ENCODE measurements around the gene UBR4.
"Not testable (repeated sequence)": the region's sequence is repeated elsewhere in the genome, so short reads cannot be mapped to it uniquely, and the experiment has no call there.

The UBR4 gene

DNA sequence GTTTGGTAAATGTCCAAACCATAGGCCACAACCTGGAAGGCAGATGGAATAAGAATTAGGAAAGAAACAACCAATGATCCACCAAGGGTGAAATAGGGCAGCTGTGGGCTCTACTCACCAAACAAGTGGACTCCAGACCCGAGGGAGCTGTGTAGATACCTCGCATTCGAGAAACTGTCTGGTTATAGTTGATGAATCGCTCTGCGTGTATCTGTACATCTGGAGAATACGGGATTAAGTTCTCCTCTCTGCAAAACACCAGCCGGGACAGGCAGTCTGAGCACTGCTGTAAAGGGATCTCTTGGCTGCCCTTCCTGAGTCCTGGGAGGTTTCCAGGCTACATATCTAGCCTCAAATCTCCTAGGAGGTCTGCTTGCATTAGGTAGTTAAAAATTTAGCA is 9.4 kb upstream of the UBR4 start:
- no peak for DNase-seq

DNA sequence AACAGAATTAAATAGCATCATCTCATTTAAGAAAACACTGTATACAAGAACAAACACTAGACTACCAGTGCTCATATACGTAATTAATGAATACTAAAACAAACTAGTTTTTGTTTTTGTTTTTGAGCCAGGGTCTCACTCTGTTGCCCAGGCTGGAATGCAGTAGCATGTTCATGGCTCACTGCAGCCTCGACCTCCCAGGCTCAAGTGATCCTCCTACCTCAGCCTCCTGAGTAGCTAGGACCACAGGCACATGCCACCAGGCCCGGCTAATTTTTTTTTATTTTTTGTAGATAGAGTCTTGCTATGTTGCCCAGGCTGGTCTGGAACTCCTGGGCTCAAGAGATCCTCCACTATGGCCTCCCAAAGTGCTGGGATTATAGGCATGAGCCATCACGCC is 6.5 kb upstream of the UBR4 start:
- not testable (repeated sequence) for DNase-seq

DNA sequence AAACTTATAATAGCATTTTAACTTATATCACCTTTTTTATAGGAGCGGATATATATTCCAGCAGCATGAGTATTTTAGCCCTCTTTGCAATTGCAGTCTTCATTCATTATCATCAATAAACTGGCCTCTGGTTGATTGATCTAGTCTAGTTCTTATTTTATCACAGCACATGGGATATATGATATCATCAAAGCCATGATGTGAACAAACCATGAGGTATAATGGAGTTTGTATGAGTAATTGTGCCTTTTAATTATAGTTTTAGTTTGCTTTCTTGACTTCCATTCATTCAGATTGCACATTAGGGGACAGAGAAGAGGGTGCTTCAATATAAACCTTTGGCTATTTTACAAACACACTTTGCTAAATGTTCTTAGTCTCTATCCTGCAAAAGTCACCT is 3.5 kb upstream of the UBR4 start:
- DNase-seq, result no peak

DNA sequence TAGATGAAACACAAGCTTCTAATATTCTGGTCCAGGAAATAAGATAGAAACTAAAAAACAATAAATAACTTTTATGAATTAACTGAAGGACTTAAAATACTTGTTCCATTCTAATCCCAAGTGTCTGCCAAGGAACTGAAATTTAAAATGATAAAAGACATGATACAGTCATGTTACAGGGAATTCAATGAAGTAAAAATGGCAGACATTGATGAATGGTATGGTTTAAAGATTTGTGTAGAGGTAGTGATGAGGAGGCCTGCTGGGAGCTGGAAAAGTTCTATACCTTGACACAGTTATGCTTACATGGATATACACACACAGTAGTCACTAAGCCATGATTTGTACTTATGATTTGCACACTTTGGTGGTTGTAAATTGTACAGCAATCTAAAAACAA is 2.1 kb upstream of the UBR4 start:
- no peak for DNase-seq

DNA sequence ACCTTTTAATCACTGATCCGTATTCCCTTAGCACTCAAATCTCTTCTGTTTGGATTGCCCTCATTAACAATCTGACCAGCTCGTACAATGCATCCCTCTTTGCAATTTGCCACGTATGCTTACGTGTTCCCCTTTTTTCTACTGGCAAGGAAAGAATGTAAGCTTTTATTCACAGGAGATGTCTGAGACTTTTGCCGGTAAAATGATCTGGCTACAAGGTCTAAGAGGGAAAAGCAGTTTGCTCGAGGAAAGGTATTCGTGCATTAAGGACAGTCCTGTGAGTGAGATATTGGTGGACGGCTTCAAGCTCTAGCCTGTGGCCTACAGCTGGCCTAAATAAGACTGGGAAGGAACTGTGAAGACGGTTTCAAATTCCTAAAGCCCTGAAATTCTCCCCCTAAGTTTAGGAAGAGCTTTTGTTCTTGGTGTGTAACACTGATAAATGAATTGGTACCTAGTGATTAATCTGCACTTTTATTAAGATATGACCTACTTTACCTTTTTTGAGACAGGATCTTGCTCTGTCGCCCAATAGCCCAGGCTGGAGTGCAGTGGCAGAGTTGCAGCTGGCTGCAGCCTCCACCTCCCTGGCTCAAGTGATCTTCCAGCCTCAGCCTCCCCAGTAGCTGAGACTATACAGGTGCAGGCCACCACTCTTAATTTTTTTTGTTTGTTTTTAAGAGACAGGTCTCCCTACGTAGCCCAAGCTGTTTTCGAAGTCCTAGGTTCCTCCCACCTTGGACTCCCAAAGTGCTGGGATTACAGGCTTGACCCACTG is 895 bp upstream of the UBR4 start:
- DNase-seq, result no peak

DNA sequence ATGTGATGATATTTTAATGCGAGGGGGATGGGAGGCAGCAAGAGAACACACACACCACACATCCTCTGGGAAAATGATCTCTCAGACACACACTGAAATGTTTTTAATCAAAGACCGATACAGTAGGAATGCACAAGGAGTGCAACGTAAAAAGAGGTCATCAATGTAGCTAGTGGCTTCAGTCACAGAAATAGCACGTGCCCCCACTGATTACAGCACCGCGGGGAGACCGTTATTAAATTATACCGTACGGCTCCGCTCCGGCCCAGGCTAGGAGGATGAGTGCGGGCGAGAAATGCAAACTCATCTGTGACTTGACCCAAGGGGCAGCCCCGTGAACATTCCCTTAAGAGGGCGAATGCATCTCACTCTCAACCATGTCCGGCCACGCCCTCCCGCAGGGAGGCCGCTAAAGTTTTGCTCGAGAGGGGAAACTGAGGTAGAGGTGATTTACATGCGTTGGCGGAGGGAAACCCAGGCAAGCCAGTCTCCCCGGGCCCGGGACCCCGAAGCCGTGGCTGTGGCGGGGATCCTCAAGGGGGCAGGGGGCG is 552 bp downstream of the UBR4 start:
- no peak for DNase-seq

DNA sequence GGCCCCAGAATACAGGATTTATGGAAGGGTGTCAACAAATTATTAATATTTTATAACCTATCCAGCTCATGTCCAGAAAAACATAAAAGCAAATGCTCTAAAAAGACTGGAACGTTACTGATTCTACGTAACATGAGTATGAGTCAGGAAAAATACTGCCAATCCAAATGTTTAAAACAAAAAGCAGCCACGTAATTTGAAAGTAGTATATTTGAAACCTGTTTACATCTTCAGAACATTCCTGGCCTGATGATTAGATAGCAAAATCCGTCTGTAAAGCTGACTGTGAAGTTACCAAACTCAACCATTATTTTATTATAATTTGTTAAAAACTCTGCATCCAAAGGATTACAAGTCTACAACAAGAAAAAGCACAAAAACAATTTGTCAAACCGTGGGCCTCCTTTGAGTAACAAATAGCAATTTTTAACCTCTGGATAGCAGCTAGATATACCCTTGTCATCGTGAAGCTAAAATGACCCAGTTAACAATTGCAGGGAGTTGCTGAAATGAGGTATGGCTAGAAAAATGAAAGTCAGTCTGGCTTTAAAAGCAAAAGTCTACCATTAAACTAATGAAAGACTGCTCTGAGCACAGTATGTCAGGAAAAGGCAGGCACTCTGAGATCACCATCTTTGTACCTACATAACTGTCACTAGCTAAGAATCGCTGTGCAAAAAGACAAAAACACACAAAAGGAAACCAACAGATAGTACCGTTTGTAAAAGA is 1.2 kb downstream of the UBR4 start:
- no peak for DNase-seq

DNA sequence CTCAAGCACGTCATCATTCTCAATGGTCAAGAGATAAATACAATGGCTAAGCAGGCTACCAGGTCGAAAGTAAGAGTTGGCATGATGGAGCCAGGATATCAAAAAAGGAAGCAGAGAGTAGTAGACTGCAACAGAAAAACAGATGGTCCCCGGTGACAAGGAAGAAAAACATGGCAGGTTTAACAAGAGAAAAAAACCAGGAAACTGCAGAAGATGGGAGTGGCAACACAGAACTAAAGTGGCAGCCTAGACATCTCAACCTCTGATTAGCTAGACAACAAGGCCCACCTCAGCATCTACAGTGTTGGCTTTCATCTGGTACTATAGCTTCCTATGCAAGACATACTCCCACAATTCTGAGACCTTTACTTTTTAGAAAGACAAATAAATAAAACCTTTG is 3.1 kb downstream of the UBR4 start:
- DNase-seq, result no peak

DNA sequence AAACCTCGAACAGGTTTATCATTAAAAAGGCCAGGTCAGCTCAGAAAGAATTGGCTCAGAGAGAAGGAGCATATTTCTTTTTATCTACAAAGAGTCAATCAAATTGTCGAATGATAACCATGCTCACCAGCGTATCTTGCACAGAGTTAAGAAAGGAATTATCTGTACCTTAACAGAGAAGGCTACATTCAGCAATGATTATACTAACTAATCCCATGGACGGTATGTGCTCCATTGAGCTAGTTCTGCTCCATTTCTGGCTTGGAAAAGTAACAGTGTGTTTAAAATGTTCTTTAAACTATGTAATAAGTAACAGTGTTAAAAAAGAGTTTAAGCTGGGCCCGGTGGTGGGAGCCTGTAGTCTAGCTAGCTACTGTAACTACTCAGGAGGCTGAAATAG is 4.2 kb downstream of the UBR4 start:
- DNase-seq, result no peak

DNA sequence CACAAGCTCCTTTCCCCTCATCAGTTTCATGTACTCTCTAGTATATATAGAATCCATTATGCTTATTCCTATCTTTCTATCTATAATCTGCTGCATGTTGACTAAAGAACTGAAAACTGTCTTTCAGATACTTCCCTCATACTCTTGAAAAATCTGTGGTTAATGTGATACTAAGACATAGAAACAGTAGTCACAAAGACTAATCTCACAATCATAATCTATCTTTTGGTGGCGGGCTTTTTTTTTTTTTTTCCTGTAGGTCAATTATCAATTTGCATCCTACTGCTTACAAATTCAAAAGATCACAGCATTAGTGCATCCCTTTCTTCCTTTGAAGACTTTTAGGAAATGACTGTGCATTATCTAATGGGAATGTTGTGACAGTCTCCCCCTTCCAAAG is 4.7 kb downstream of the UBR4 start:
- no peak for DNase-seq

DNA sequence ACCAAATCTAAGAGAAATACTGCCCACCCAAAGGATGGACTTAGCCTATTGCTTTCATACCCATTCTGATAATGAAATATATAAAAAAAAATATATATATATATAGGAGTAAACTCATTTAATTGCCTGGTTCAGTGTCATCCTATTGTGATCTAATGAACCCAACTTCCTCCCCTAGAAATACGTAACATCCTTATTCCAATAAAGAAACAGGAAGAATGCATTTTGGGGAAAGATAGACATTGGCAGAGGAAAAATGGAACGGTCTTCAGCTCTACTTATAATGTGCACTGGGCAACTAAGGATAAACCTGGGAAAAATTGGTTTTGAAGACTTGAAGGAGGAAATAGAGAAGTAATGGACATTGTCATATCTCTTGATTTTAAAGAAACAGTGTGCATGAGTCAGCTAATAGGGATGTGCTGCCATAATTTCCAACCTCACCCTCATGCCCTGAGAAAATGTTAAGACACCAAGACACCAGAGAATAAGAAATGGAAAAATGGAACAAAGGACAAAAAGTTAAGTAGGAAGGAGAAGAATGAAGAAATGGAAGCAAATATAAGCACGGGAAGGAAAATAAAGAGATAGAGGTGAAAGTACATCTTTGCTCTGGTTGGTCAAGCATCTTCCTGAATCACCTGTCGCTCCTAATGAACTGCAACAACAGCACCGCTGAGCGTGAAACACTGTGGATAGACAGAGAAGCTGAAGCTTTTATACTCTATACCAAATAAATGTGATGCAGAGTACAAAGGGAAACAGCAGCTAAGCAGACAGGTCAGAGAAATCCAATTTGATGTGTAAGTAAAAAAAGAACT is 5.4 kb downstream of the UBR4 start:
- no peak for DNase-seq

DNA sequence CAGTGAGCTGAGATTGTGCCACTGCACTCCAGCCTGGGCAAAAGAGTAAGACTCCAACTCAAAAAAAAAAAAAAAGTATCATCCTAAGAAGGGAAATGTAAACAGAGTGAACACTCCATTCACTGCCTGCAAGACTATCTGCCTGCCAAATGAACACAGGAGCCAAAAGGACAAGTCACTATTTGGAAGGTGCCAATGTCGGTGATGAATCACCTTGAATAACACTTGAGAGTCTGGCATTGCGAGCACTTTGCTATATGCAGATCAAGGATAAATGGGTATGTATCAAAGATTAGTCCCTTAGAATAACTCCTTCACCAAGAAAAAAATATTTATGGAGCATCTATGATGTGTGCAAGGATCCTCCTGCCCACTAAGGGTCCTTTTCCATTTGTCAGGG is 6.6 kb downstream of the UBR4 start:
- DNase-seq, result no peak

DNA sequence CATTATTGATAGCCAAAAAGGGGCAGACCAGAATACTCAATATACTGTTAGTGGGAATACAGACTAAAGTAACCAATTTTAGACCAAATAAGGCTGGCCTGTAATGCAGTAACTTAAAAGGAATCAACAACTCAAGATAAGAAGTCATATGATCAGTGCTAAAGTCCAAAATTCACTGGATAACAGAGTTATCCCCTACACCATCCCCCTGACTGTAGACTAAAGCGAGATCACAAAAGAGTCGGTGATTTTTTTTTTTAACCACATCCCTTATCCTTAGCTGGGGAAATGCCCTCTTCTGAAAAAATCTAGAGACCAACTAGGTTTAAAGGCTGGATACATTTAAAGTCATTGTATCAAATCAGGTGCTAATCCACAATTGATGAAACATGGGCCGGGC is 7.7 kb downstream of the UBR4 start:
- no peak for DNase-seq

DNA sequence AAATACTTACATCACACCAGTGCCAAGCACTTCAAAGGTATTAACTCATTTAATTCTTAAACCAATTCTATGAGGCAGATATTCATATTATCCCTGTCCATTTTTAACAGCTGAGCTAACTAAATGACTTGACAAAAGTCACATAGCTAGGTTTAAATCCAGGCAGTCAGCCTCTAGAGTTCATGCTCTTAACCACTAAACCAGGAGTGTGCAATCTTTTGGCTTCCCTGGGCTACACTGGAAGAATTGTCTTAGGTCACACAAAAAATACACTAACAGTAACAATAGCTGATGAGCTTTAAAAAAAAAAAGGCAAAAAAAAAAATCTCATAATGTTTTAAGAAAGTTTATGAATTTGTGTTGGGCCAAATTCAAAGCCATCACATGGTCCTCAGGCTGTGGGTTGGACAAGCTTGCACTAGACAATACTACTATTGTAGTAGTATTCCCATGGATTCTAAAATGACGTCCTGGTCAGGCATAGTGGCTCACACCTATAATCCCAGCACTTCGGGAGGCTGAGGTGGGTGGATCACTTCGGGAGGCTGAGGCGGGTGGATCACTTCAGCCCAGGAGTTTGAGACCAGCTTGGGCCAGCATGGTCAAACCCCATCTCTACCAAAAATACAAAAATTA is 10.0 kb downstream of the UBR4 start:
- no peak for DNase-seq

DNA sequence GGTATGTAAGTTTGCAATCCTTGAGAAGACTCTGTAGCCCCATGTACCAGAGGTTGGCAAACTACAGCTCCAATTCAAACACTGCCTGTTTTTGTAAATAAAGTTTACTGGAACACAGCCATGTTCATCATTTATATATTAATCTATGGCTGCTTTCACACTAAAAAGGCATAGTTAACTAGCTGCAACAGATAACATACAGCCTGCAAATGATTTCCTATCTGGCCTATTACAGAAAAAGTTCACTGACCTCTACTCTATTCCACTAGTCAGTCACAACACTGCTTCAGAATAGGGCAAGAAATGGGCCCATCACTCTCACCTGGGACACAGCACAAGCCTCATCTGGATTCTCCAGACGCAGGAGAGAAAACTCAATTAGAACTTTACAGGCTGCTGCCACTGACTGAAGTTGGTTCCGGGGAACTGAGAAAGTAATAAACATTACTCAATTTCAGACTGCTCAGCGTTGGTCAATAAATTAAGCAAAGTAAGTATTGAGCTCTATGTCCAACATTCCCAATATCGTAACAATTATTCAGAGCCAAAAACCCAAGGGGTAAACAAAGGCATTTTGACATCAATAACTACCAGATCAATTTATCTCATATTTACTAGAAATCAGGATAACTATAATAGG is 10.6 kb downstream of the UBR4 start:
- DNase-seq, result no peak

DNA sequence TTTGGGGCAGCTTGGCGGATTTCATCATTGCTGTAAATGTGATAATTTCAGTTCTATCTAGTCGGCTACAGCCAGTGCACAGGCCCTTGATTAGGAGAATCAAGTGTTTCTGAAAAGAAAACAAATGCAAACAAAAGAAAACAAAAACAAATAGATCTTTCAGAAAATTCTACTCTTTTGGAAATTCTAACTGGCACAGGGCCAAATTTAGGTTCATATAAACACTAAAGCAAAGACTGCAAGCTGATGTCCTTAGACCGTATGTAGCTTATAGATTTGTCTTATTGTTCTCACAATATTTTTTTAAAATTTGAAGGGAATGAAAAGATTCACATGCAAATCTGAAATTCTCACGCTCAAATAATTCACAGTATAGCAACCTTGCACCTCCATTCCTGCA is 11.2 kb downstream of the UBR4 start:
- no peak for DNase-seq

DNA sequence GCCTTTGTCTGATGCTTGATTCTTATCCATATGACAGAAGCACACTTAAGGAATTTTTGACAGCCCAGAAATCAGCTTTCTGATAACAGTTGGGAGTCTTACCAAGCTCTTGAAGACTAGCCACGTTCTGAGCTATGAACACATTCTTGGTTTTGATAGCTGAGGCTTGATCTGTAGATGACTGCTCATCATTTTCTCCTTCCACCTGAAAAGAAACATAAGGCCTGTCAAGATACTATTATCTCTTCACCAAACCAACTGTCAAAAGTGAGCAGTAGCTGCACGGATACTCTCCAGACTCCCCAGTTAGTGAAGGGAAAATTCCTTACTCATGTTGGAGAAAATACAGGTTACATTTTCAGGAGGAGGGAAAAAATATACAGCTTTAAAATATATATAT is 12.2 kb downstream of the UBR4 start:
- no peak for DNase-seq

DNA sequence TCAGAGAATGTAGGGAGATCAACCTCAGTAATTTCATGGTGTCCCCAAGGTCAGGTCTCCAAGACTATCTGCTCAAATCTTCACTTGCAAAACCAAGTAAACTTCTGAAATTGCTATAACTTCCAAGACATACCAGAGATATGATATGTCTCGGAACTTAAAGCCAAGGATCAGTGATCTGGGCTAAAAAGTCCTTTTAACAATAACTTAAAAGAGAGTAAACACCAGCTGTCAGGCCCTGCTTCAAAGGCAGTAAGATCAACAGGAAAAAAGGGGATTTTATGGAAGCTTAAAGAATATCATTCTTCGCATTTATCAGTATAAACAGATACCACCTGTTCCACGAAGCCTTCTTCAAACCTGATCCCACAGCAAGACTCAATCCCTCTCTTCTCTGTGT is 13.7 kb downstream of the UBR4 start:
- DNase-seq, result no peak

DNA sequence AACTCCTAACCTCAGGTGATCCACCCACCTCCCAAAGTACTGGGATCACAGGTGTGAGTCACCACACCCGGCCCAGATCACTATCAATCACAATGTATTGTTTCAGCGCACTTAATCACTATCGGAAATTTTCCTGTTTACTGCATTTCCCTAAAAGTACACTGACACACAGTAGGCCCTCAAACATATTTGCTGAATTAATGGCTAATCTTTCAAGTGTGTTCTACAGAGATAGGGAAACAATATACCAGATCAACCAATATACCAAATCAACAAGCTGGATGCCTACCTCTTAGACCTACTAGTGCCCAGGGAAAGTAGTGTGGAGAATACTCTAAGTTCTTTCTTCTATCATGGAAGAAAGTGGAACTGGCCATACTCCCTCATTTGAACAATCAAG is 17.1 kb downstream of the UBR4 start:
- DNase-seq, result no peak

DNA sequence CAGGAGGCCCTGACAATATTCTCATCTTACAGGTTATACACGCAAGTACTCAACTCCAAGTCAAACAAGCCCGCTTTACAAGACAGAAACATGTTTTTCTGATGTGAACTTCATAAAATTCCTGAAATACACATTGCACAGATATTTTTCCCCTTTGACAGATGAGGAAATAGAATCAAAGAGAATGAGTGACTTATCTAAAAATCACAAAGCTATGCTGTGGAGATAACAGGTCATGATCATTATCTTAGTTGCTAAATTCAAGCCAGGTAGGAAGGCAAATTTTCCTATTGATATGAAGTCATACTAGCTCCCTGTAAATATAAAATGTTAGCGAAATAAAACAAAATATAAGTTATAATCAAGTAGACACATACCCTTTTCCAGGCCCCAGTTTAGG is 18.3 kb downstream of the UBR4 start:
- no peak for DNase-seq

DNA sequence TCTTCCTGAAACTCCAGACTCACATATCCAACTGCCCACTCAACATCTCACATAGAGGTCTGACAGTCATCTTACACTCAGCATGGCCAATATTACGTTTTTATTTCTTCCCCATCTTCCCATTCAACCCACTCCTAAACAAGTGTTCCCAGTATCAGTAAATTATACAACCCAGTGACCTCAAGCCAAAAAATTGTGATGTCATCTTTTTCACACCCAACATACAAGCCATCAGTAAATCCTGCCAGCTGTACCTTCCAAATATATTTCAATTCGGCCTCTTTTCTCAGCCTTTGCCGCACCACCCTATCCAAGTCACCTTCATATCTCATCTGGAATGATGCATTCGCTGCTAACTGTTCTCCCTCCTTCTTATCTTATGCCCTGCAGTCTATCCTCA is 19.6 kb downstream of the UBR4 start:
- no peak for DNase-seq

DNA sequence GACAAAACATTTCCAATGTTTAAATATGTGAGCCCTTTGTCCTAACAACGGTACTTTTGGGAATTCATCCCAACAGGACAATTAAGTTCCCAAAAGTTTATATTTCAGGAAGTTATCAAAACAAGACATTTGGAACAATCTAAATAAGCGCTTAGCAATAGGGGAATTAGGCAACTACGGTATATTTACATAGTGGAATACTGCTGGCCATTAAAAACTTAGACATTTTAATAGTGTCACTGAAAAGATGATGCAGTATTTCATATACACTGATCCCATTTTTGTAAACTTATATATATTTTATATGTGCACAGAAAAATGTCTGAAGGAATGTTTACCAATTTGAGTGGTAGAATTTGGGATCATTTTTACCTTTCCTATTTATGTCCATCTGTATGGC is 20.8 kb downstream of the UBR4 start:
- no peak for DNase-seq

DNA sequence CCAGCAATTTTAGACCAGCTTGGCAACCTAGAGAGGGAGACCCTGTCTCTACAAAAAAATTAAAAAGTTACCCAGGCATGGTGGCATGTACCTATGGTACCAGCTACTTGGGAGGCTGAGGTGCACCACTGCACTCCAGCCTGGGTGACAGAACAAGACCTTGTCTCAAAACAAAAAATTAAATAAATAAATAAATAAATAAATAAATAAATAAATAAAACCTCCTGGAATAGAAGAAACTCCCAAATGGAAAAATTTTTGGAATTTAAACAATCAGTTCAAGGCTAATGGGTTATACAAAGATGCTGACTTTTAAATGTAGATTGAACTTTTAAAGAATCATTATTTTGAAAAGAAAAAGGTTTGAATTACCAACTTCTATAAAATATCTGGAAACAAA is 22.2 kb downstream of the UBR4 start:
- no peak for DNase-seq

Measured in GOT3 (cell line).